Panc1 (cell line): ENCODE data around the gene SLC9A3. TPM values are rescaled to one million over a fixed set of nuclear protein-coding genes. Genes with fewer than 3 reads are reported as not detected.

Experiments
- ATAC-seq: fragments of 200-7000 bp; cut with Tn5 transposase; 2 replicates; pipeline ENCODE4 v1.9.1; 2020; ENCODE audit warnings: mild to moderate bottlenecking, moderate library complexity
- BruUV-seq: library from RNA; stranded (reverse); fragments of 400-500 nt; replicated peaks from 2 replicates; lab custom pipeline; 2021; lab: Mats Ljungman, UMichigan
- CTCF ChIA-PET: fragments of 300-600 bp; sonication (Branson Sonifier 250); formaldehyde crosslinking; loops from one replicate; lab custom pipeline; 2022; ENCODE audit warnings: antibody characterized with exemption; lab: Charles Lee
- POLR2A ChIA-PET: fragments of 300-600 bp; sonication (Branson Sonifier 250); formaldehyde crosslinking; loops from one replicate; lab custom pipeline; 2022; ENCODE audit warnings: antibody characterized with exemption; lab: Charles Lee
- DNase-seq: peaks from one replicate; pipeline ENCODE4 v3.0.0-alpha.2; 2010; ENCODE audit warnings: low read depth, low spot score
- H3K27ac ChIP-seq: 2 replicates; pipeline ENCODE4 v1.5.1; 2011; ENCODE audit warnings: mild to moderate bottlenecking, low read length, inconsistent platforms
- H3K27me3 ChIP-seq: fragments of 200-500 bp; sonication (Bioruptor generic); 2 replicates; pipeline ENCODE4 v1.6.0; 2014; ENCODE audit warnings: low read length, inconsistent platforms; ENCODE audit not compliant: control insufficient read depth, insufficient read depth
- H3K36me3 ChIP-seq: fragments of 200-500 bp; sonication (Bioruptor generic); 2 replicates; pipeline ENCODE4 v1.5.1; 2014; ENCODE audit warnings: inconsistent platforms, mild to moderate bottlenecking, low read length, moderate library complexity; ENCODE audit not compliant: control insufficient read depth, insufficient read depth
- H3K4me1 ChIP-seq: 2 replicates; pipeline ENCODE4 v1.5.1; 2011; ENCODE audit warnings: inconsistent platforms, mild to moderate bottlenecking, low read length, moderate library complexity; ENCODE audit not compliant: control insufficient read depth, insufficient read depth
- H3K4me3 ChIP-seq, 2 experiments: 2 replicates each; pipeline ENCODE4 v1.5.1; 2011 to 2012; ENCODE audit warnings: low read depth in 2 of 2, low read length in 2 of 2, mild to moderate bottlenecking in 2 of 2, inconsistent platforms in 1 of 2, moderate library complexity in 1 of 2
- H3K9me3 ChIP-seq: fragments of 200-500 bp; sonication (Bioruptor generic); 2 replicates; pipeline ENCODE4 v1.5.1; 2014; ENCODE audit warnings: low read depth, mild to moderate bottlenecking, inconsistent platforms, low read length, moderate library complexity; ENCODE audit not compliant: control insufficient read depth, insufficient read depth
- POLR2AphosphoS5 ChIP-seq: IDR thresholded peaks from 2 replicates; pipeline ENCODE4 v1.6.1; 2012; ENCODE audit warnings: mild to moderate bottlenecking, low read depth, low read length, moderate library complexity
- SIN3A ChIP-seq: IDR thresholded peaks from 2 replicates; pipeline ENCODE4 v1.6.1; 2012; ENCODE audit warnings: low read depth, mild to moderate bottlenecking, low read length, moderate library complexity, borderline replicate concordance; ENCODE audit not compliant: insufficient read depth
- TCF7L2 ChIP-seq: IDR thresholded peaks from 2 replicates; pipeline ENCODE4 v1.6.1; 2011; ENCODE audit warnings: mild to moderate bottlenecking, low read depth, low read length, inconsistent platforms
- in situ Hi-C: cut with HindIII; loops from 2 replicates; pipeline ENCODE4 v1.10.0; 2016; ENCODE audit warnings: low sequenced_read_pairs, low pct_unique_long_range_greater_than_20kb
- intact Hi-C: fragments of 100-400 bp; cut with micrococcal nuclease; formaldehyde crosslinking; loops from one replicate; pipeline ENCODE4 v1.10.0; 2022; ENCODE audit not compliant: unreplicated experiment
- total RNA-seq: library from RNA; stranded (reverse); gene quantifications from one replicate; pipeline ENCODE4 v1.2.1, GENCODE V29; 2021; ENCODE audit not compliant: unreplicated experiment
- TF ChIP-seq, protein P1 (sequence below), 2 experiments: IDR thresholded peaks; 2 replicates each; pipeline ENCODE4 v1.6.1; 2011 to 2012; ENCODE audit warnings: low read depth in 2 of 2, control low read depth in 1 of 2, low read length in 1 of 2, mild to moderate bottlenecking in 1 of 2, moderate library complexity in 1 of 2; ENCODE audit not compliant: insufficient read depth in 1 of 2
- TF ChIP-seq, protein P2 (sequence below): fragments of 450-650 bp; IDR thresholded peaks from 2 replicates; pipeline ENCODE4 v1.5.1; 2017; ENCODE audit warnings: mild to moderate bottlenecking

SLC9A3 gene
- total RNA-seq, 1 experiment from 2014 or later = 2.0 TPM

DNA sequence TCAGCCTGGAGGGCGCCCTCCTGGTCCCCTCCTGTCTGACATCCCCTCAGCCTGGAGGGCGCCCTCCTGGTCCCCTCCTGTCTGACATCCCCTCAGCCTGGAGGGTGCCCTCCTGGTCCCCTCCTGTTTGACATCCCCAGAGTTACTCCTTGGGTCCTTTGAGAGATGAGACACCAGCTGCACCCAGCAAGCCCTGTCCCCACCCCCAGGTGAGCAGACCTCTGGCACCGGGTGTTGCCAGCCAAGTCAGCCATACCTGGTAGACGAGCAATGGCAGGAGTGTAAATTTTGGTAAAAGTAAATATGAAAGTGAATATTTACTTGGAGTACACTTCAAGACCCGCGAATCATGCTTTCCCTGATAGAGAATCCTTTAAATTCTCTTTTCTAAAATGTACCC lies 55.8 kb downstream of the SLC9A3 start:
- in situ Hi-C loops = no loop called here
- no peak for TF ChIP-seq POLR2AphosphoS5
- TF ChIP-seq, protein P1, sequence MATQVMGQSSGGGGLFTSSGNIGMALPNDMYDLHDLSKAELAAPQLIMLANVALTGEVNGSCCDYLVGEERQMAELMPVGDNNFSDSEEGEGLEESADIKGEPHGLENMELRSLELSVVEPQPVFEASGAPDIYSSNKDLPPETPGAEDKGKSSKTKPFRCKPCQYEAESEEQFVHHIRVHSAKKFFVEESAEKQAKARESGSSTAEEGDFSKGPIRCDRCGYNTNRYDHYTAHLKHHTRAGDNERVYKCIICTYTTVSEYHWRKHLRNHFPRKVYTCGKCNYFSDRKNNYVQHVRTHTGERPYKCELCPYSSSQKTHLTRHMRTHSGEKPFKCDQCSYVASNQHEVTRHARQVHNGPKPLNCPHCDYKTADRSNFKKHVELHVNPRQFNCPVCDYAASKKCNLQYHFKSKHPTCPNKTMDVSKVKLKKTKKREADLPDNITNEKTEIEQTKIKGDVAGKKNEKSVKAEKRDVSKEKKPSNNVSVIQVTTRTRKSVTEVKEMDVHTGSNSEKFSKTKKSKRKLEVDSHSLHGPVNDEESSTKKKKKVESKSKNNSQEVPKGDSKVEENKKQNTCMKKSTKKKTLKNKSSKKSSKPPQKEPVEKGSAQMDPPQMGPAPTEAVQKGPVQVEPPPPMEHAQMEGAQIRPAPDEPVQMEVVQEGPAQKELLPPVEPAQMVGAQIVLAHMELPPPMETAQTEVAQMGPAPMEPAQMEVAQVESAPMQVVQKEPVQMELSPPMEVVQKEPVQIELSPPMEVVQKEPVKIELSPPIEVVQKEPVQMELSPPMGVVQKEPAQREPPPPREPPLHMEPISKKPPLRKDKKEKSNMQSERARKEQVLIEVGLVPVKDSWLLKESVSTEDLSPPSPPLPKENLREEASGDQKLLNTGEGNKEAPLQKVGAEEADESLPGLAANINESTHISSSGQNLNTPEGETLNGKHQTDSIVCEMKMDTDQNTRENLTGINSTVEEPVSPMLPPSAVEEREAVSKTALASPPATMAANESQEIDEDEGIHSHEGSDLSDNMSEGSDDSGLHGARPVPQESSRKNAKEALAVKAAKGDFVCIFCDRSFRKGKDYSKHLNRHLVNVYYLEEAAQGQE (IDR thresholded peaks at IDR 0.05; ENCODE audit: insufficient read depth in 1 of 2, low read depth in 2 of 2, low read length in 1 of 2) = no peak
- no peak for TF ChIP-seq SIN3A
- no peak for TF ChIP-seq TCF7L2
- TF ChIP-seq, protein P2, sequence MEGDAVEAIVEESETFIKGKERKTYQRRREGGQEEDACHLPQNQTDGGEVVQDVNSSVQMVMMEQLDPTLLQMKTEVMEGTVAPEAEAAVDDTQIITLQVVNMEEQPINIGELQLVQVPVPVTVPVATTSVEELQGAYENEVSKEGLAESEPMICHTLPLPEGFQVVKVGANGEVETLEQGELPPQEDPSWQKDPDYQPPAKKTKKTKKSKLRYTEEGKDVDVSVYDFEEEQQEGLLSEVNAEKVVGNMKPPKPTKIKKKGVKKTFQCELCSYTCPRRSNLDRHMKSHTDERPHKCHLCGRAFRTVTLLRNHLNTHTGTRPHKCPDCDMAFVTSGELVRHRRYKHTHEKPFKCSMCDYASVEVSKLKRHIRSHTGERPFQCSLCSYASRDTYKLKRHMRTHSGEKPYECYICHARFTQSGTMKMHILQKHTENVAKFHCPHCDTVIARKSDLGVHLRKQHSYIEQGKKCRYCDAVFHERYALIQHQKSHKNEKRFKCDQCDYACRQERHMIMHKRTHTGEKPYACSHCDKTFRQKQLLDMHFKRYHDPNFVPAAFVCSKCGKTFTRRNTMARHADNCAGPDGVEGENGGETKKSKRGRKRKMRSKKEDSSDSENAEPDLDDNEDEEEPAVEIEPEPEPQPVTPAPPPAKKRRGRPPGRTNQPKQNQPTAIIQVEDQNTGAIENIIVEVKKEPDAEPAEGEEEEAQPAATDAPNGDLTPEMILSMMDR = no peak
- DNase-seq (no peak), ATAC-seq (no peak)
- Histone ChIP-seq H3K4me3 (no peak overlapping the region), H3K27ac (no peak overlapping the region), H3K36me3 (peaks cover 5% of the 10 kb centered on the region), H3K27me3 (no peaks in the 10 kb centered on the region), H3K9me3 (no peaks in the 10 kb centered on the region), H3K4me1 (peaks cover 12% of the 10 kb centered on the region; the same call in 1 of the 2 replicates)
- ChIA-PET POLR2A (no interaction called here), CTCF (no interaction called here)
- BruUV-seq = no TSS peak
- intact Hi-C loops = no loop called here

DNA sequence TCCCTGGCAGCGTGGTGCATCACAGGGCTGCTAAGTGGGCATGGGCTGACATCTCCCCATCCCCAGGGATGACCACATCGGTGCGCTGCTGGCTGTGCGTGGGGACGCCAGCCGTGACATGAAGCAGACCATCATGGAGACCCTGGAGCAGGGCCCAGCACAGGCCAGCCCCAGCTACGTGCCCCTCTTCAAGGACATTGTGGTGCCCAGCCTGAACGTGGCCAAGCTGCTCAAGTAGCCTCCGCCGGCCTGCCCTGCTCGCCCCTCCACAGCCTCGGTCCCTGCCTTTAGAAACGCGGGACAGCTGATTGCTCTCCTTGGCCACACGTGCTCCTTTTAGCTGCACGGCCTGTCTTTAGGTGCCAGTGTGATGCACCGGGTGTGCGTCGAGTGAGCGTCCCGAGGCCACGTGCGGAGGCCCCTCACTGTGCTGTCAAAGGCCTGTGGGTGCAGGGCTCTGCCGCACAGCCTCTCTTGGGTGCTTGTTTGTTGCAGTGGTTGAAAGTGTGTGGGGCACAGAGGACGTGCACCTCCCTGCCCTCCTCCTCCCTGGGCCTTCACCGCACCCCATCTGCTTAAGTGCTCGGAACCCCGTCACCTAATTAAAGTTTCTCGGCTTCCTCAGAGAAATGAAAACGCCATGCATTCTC lies 57.5 kb downstream of the SLC9A3 start:
- in situ Hi-C loops = no loop called here
- H3K9me3 ChIP-seq = no peaks in the 10 kb centered on the region
- H3K27me3 ChIP-seq = no peaks in the 10 kb centered on the region
- intact Hi-C loops = no loop called here
- H3K27ac ChIP-seq = no peak overlapping the region
- DNase-seq (no peak), ATAC-seq (0 out of 2 replicates have a peak, but pooled peaks have one; percentile 23)
- peaks cover 9% of the 10 kb centered on the region; the same call in 1 of the 2 replicates for H3K4me1 ChIP-seq
- no TSS peak for BruUV-seq
- H3K36me3 ChIP-seq = peaks cover 5% of the 10 kb centered on the region
- no peak overlapping the region for H3K4me3 ChIP-seq
- ChIA-PET POLR2A (no interaction called here), CTCF (interaction anchor here (0.6 kb wide), 1 partner anchor 78 kb away, joined by 4 read pairs; no protein-coding TSS in a partner anchor)
- TF ChIP-seq SIN3A = no peak
- TF ChIP-seq, protein P2 = no peak
- no peak for TF ChIP-seq POLR2AphosphoS5
- no peak for TF ChIP-seq TCF7L2
- TF ChIP-seq, protein P1 (IDR thresholded peaks at IDR 0.05; ENCODE audit: insufficient read depth in 1 of 2, low read depth in 2 of 2, low read length in 1 of 2) = no peak
